NOMO-1 treated with DMSO at 0.1 percent for 48 hours (cell line): Measurements from ENCODE around the gene MYH11.

ENCODE experiments used
- DNase-seq: peaks from one replicate; lab custom pipeline; 2025; ENCODE audit not compliant: unreplicated experiment; lab: John Stamatoyannopoulos, UW

The MYH11 gene

DNA sequence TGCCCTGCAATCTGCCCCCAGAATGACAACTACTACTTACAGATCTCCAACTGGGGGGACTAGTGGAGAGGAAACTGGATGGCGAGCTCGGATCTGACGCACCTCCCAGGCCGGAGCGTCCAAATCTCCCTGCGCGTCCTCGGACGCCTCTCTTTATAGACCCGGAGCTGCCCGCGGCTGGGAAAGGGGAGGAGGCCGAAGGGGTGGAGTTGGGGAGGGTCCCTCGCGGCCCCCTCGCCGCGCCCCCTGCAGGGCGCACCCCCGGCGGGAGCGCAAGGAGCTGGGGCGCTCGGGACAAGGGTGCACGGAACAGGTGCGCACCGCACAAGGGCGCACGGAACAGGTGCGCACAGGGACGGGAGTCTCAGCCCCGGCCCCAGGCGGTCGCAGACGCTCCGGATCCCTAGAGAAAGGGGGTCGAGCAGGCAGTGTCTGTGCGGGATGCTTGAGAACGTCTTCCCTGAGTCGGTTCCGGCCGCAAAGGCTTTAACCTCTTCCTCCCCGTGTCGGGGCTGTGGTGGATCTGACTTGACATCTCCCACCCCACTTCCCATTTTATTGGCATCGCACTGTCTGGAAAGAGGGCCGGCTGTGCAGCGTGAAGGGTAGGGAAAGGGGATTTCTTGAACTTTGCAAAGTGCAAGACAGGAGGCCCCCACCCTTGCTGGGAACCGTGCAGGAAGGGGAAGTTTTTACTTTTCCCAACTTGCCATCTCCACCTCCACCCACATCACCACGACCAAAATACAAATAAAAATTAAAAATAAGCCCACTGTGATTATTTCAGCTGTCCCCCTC, at the start of gene MYH11:
Gene MYH11 (minus strand): TSS at position 128 of the 798 bp plus-strand sequence. CDS start 18,776 bp downstream, outside the sequence.
- no peak for DNase-seq

DNA sequence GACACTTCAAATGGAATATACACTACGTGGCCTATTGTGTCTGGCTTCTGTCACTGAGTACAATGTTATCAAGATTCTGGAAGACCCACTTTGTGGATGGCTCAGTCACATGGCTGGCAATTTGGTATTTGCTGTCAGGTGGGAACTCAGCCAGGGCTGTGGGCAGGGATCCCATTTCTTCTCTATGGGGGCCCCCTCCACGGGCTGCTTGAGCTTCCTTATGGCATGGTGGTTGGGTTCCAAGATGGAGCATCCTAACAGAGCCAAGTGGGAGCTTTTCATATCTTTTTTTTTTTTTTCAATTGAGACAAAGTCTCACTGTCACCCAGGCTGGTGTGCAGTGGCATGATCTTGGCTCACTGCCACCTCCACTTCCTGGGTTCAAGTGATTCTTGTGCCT, 49.6 kb upstream of the MYH11 start:
- no peak for DNase-seq

DNA sequence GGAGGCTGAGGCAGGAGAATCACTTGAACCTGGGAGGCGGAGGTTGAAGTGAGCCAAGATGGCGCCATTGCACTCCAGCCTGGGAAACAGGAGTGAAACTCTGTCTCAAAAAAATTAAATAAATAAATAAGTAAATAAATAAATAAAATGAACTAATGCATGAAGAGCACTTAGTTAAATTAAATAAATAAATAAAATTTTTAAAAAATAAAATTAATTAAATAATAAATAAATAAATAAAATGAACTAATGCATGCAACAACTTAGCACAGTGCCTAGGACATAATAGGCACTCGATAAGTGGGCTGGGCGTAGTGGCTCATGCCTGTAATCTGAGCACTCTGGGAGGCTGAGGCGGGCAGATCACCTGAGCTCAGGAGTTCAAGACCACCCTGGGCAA, 47.1 kb upstream of the MYH11 start:
- no peak for DNase-seq

DNA sequence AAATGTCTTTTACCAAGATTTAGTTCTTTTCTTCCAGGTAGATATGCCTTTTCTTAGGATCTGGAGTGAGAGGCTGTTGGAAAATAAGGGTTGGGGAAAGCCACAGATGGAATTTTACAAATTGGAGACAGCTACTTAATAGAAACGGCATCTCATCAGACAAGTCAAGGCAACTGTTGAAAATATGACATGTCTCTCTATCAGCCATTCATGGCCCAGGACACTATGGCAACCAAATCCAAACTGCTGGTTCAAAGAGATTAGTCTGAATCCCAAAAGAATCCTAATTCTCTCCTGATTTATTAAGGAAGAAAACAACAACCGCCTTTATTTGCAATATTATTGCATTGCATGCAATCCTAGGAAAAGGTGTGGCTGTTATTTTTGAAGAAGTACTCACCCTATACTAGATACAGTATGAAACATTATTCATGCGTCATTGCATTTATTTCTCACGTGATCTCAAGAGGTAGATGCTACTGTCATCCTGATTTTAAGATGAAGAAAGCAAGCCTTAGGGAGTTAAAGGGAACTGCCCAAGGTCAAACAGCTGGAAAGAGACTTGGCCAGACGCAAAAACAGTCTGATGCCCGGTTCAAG, 44.2 kb upstream of the MYH11 start:
- DNase-seq: no peak

DNA sequence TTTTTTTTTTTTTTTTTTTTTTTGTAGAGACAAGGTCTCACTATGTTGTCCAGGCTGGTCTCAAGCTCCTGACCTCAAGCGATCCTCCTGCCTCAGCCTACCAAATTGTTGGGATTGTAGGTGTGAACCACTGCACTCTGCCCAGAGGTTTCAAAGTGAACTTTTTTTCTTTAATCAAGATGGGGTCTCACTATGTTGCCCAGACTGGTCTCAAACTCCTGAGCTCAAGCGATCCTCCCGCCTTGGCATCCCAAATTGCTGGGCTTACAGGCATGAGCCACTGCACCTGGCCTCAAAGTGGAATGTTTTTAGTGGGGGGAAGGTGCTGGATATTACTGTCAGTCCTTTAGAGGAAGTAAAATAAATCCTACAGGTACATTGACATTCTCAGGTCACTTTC, 43.5 kb upstream of the MYH11 start:
- no peak for DNase-seq

DNA sequence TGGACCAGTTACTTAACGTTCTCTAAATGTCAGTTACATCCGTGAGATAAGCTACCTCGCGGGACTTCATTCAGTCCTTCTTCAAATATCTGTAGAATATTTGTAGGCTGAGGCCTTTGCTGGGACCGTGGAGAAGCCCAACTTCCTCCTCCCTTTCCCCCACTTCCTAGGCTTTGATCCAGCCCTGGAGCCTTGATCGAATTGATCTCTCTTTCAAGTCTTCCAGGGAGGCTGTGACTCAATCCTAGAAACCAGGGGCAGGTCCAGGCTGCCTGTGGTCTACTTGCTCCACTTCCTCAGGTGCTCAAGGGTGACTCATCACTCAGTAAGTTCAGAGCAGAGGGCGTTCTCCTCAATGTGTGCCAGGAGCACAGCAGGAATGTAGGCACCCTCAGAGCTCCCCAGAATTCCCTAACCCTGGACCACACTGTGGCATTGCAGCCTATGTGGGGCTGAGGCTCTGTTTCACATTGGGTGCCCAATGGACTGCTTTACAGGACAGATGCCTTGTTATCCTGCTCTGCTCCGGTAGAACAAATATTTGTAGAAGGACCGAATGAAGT, 42.8 kb upstream of the MYH11 start:
- DNase-seq: peak; percentile 71

DNA sequence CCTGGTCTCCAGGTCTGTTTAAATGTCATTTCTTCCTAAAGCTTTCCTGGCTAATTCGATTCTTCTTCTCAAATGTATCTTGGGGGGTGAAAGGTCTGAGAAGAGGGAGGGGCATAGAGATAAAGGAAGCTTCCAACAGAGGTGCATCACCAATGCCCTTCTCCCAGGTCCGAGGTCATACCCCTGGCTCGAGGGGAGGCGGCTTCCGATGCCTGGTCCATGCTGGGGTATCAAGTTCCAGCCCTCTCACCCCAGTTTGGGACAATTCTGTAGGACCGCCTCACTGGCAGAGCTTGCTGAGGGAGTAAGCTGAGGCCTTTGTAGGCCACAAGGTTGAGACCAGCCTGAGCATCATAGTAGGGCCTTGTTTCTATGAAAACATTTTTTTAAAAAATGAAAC, 41.8 kb upstream of the MYH11 start:
- DNase-seq: no peak

DNA sequence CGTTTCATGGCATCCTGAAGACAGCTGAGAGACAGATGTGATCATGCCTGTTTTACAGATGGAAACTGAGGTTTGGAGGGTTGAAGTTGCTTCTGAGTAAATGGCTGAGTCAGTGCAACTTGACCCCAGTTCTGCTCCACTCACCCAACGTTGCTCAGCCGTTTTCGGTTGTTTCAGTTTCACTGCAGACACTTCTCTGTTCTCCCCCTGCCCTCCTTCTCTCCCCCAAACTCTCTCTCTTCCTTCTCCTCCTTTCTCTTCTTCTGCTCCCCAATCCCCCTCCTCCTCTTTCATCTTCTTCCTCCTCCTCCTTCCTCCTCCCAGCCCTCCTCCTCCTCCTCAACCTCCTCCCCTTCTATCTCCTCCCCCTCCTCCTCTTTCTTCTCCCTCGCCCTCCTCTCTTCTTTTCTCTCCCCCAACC, 41.0 kb upstream of the MYH11 start:
- peak; percentile 69 for DNase-seq

DNA sequence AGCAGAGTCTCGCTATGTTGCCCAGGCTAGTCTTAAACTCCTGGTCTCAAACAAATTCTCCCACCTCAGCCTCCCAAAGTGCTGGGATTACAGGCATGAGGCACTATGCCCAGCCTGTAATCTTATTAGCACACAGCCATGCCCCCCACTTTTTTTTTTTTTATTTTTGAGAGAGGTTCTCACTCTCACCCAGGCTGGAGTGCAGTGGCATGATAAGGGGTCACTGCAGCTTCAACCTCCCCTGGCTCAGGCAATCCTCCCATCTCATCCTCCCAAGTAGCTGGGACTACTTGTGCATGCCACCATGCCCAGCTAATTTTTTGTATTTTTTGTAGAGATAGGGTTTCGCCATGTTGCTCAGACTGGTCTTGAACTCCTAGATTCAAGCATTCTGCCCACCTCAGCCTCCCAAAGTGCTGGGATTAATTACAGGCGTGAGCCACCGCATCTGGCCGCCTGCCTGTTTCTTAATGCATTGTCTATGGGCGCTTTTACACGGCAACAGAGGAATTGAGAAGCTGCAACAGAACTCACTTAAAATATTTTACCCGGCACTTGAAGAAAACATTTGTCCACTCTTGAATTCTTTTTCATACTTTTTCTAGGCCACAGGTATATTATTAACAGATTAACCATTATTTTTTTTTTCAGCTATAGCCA, 40.4 kb upstream of the MYH11 start:
- DNase-seq: no peak

DNA sequence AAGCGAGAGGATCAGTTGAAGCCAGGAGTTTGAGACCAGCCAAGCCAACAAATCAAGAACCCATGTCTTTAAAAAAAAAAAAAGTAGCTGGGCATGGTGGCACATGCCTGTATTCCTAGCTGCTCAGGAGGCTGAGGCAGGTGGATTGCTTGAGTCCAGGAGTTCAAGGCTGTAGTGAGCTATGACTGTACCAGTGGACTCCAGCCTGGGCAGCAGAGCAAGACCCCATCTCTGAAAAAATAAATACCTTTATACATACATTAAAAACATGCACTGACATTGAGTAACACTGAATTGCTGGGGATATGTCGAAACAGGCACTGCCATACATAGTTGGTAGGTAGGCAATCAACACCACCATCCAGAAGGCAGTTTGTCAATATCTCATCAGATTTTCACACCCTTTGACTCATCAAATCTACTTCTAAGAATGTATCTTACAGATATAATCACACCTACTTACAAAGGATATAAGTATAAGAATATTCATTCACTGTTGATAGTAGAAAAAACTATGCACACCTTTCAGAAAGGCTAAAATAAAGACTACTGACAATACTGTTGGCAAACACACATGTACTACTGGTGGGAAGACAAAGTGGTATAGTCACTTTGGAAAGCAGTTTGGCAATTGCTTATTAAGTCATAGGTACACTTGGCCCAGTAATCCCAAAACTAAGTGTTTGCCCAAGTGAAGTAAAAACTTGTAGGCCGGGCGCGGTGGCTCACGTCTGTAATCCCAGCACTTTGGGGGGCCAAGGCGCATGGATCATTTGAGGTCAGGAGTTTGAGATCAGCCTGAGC, 37.9 kb upstream of the MYH11 start:
- peak; percentile 42 for DNase-seq

DNA sequence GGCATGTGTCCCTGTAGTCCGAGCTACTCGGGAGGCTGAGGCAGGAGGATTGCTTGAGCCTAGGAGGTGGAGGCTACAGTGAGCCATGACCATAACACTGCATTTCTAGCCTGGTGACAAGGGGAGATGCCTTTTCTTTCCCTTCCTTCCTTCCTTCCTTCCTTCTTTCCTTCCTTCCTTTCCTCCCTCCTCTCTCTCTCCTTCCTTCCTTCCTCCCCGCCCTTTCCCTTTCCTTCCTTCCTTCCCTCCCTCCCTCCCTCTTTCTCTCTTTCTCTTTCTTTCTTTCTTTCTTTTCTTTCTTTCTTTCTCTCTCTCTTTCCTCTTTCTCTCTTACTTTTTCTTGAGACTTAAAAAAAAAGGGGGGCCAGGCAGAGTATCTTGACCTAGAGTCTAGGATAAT, 34.7 kb upstream of the MYH11 start:
- no peak for DNase-seq

DNA sequence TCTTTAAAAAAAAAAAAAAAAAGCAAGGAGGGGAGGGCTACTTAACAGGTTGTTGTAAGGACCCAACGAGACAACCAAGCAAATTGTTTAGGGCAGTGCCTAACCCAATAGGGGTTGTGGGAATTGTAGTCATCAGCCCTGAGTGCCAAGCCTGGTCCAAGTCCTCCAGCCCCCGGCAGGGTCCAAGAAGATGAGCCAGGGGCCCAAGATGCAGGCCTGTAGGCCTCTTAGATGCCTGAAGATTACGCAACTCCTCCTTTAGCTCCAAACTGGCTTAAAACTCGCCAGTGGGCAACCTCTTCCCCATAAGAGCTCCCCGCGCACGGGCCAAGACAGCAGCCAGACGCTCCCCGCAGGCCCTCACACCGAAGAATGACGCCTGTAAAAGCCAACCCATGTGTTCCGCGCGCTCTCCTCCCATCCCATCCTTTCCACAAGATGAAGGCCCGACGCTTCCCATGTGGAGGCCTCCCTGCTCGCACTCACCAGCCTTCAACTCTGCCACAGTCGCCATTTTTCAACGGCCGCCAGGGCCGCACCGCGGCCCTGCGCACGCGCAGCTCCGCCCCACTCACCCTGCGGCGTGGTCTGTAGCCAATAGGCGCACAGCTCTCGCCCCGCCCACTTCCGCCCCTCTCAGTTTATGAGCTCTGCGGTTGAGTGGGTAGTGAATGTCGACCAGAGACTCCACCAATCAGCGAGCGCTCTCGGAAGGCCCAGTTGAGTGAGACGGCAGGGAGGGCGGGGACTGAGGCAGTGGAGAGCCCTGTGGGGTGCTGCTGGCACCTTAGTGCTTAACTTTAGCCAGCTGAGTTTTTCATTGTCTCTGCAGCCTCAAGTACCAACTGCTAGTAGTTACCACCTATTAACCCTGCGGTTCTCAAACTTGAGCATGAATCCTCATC, 31.5 kb upstream of the MYH11 start, which contains the start of gene CEP20:
Gene CEP20 (minus strand): TSS at position 532 of the 905 bp plus-strand sequence. CDS start 18 bp downstream, at position 514.
- peak; percentile 99 for DNase-seq

DNA sequence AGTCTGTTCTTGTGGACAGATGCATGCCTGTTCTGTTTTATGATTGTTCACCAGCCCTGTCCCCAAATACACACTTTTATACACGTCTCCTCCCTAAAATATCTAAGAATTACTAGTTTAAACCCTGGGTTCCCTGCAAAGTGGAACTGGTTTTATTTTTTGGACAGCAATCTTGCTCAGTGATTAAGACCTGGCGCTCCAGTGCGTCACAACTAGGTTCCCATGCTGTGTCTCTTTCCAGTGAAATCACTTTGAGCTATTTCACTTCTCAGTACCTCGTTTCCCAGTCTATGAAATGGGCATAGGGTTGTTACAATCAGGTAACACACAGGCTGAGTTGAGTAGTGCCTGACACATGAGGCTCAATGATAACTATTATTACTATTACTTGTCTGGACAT, 30.5 kb upstream of the MYH11 start:
- DNase-seq: no peak

DNA sequence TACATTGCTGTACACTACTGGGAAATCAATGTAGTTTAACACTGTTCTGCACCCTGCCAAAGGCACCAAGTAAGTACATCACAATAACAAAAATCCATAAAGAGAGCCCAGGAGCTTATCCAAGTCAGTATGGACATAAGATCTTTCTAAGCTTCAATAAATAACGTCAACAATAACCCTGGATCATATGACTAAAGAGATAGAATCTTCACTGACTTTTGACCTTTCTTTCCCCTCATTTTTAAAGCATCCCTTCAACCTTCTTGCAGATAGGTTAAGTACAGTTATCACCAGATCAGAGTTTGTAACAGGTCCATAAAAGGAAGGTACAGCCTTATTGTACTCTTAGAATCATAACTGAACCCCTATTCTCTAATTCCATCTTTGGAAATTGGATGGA, 29.2 kb upstream of the MYH11 start:
- no peak for DNase-seq

DNA sequence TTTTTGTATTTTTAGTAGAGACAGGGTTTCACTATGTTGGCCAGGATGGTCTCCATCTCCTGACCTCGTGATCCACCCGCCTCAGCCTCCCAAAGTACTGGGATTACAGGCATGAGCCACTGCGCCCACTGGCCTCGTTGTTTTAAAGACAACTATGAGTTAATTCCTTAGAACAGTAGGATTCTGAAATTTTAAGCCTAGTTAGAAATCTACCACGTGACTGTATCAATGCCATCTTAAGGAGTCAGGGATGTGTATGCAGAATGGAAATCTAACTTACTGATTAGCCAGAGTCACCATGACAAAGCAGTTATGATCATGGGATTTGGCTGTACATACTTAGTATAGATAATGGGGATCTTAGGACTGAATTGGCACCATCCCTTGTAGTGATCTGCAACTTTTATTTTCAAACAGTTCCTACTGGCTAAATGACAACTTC, 28.8 kb upstream of the MYH11 start:
- DNase-seq: no peak

DNA sequence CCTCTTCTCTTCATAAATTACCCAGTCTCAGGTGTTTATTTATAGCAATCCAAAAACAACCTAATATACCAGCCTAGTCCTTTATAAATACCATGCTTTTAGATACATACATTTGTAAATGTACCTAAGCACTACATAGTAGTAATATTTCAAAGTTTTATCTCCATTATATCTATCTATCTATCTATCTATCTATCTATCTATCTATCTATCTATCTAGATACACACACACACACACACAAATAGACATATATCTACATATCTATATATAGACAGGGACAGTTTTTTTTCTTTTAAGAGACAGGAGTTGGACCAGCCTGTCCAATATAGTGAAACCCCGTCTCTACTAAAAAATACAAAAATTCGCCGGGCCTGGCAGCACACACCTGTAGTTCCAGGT, 25.7 kb upstream of the MYH11 start:
- DNase-seq: no peak

DNA sequence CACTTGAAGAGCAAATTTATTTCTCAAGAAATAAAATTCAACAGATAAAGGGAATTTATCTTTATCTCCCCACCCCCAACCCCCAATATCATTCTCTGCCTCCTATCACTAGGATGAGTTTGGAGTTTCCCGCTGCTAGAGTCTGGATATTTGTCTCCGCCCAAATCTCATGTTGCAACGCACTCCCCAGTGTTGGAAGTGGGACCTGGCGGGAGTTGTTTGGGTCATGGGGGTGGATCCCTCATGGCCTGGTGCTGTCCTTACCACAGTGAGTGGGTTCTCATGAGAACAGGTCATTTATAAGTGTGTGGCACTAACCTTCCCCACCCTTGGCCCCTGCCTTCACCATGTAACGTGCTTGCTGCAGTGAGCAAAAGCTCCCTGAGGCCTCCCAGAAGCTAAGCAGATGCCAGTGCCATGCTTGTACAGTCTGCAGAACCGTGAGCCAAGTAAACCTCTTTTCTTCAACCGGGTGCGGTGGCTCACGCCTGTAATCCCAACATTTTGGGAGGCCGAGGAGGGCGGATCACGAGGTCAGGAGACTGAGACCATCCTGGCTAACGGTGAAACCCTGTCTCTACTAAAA, 25.1 kb upstream of the MYH11 start:
- no peak for DNase-seq

DNA sequence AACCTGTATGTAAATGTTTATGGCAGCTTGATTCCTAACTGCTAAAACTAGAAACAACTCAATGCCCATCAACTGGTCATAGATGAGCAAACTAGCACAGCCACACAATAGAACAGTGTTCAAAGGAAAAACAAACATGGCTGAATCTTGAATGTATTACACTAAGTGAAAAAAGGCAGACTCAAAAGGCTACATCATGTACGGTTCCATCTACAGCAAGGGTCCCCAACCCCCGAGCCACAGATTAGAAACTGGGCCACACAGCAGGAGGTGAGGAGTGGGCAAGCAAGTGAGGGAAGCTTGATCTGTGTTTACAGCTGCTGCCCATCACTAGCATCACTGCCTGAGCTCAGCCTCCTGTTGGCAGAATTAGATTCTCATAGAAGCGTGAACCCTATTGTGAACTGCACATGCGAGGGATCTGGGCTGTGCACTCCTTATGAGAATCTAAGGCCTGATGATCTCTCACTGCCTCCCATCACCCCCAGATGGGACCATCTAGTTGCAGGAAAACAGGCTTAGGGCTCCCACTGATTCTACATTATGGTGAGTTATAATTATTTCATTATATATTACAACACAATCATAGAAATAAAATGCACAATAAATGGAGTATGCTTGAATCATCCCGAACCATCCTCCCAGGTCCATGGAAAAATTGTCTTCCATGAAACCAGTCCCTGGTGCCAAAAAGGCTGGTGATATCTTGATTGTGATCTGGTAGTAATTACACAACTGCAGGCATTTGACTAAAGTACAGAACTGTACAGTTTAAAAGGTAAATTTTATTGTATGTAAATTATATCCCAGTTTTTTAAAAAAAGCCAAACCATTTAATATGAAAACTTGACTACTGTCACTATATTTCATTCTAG, 23.8 kb upstream of the MYH11 start:
- DNase-seq: no peak
